Testis (tissue), 3 donors: Measurements from ENCODE around the gene NFATC1. TPM values are rescaled to one million over a fixed set of nuclear protein-coding genes. Genes with fewer than 3 reads are reported as not detected.

ENCODE experiments used
- DNase-seq: peaks from one replicate; pipeline ENCODE4 v3.0.0-alpha.2; 2019
- H3K27ac ChIP-seq, 2 donors: fragments of 200-600 bp; sonication (generic); one replicate each; pipeline ENCODE4 v1.5.1; 2019
- H3K27me3 ChIP-seq: fragments of 200-600 bp; sonication (generic); one replicate; pipeline ENCODE4 v1.5.1; 2019
- H3K36me3 ChIP-seq: fragments of 200-600 bp; sonication (generic); one replicate; pipeline ENCODE4 v1.5.1; 2017; ENCODE audit warnings: low read depth; ENCODE audit errors: missing control alignments
- H3K4me1 ChIP-seq: fragments of 200-600 bp; sonication (generic); one replicate; pipeline ENCODE4 v1.5.1; 2019
- H3K4me3 ChIP-seq, 2 donors: fragments of 200-600 bp; sonication (generic); one replicate each; pipeline ENCODE4 v1.5.1; 2017 to 2019
- H3K9me3 ChIP-seq: fragments of 200-600 bp; sonication (generic); one replicate; pipeline ENCODE4 v1.5.1; 2017
- CTCF ChIP-seq, 3 experiments: fragments of 450-650 bp in 2 of 3; fragments of 200-600 bp in 1 of 3; sonication (generic) in 1 of 3; IDR thresholded peaks; one replicate each; pipeline ENCODE4 v1.5.1; 2016 to 2019; ENCODE audit warnings: antibody characterized with exemption in 3 of 3, mild to moderate bottlenecking in 2 of 3, moderate library complexity in 1 of 3
- POLR2A ChIP-seq: fragments of 450-650 bp; IDR thresholded peaks from one replicate; pipeline ENCODE4 v1.6.1; 2017; ENCODE audit warnings: antibody characterized with exemption, mild to moderate bottlenecking, moderate library complexity
- WGBS, 2 donors: methylation state at CpG; one replicate each; pipeline ENCODE4 v1.1.5; 2018; 5-methylcytosine and 5-hydroxymethylcytosine counted together
- intact Hi-C: fragments of 100-400 bp; cut with DNase I; formaldehyde crosslinking; loops from one replicate; pipeline ENCODE4 v1.15.1; 2023; ENCODE audit warnings: low total_unique reads
- polyA plus RNA-seq: library from polyadenylated mRNA; stranded (reverse); fragments of 350-450 nt; fragmentation: Illumina TruSeq; extraction: RNeasy Lipid Tissue Mini Kit (QIAGEN cat#74804); gene quantifications from one replicate; pipeline ENCODE4 v1.2.3, GENCODE V29; 2014; ENCODE audit warnings: low read depth, low replicate concordance; ENCODE audit not compliant: insufficient read depth
- total RNA-seq, 2 donors: library from RNA; depleted of rRNA; stranded (reverse); fragments of >200 nt; gene quantifications; one replicate each; pipeline ENCODE4 v1.2.3, GENCODE V29; 2016

The NFATC1 gene
- total and polyA plus RNA-seq, 3 donors from 2014 or later: 22.2 to 28.1 (median 27.5) TPM

DNA sequence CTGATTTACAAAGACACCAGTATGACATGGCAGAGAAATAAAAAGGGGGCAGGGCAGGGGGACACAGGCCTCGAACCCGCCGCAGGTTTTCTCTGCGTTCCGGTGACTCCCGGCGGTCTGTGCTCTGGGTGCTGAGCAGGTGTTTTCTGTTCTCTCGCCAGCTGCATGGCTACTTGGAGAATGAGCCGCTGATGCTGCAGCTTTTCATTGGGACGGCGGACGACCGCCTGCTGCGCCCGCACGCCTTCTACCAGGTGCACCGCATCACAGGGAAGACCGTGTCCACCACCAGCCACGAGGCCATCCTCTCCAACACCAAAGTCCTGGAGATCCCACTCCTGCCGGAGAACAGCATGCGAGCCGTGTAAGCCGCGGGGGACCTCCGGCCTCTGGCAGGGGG is 52.9 kb downstream of the NFATC1 start:
- no peaks in the 10 kb centered on the region for H3K4me1 ChIP-seq
- no peak overlapping the region for H3K27ac ChIP-seq
- intact Hi-C loops: no loop called here
- DNase-seq: no peak
- WGBS, 2 donors: 96% methylated on average over 25 of the region's 25 CpGs
- no peak overlapping the region for H3K4me3 ChIP-seq
- H3K9me3 ChIP-seq: no peaks in the 10 kb centered on the region
- no peaks in the 10 kb centered on the region for H3K27me3 ChIP-seq
- TF ChIP-seq POLR2A: no peak
- TF ChIP-seq CTCF (IDR thresholded peaks at IDR 0.05): no peak
- no peaks in the 10 kb centered on the region for H3K36me3 ChIP-seq

DNA sequence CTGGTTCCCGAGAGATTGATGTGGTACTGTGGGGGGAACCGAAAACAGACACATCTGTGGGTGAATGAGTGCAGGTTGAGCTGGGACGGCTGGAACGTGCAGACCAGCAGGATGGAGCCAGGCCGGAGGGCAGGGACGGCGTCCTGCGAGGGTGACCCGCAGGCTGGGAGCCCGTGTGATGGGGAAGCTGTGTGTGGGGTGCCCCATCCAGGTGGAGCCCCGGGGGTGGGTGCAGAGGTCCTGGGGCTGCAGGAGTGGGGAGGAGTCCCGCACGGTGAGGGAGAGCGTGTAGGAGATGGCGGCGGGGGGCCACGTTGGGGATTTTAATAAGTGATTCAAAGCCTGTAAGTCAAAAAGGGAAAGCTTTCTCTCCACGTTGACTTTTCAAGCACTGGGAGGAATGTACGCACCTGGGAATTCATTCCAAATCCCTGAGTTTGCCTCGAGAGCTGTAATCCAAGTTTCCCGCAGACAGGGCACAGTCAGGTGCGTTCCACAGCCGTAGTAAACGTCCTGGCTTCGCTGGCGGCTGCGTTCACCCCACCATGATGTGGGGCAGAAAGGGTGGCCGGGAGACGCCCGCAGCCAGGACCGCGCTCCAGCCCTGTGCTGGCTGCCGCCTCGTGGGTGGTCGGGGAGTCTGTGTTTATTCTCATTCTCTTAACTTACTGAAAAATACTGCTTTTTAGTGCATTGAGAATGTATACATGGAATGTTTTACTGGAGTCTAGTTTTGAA is 54.0 kb downstream of the NFATC1 start:
- intact Hi-C loops: no loop called here
- no peak overlapping the region for H3K27ac ChIP-seq
- TF ChIP-seq CTCF (IDR thresholded peaks at IDR 0.05) (no peak), POLR2A (no peak)
- no peaks in the 10 kb centered on the region for H3K9me3 ChIP-seq
- H3K27me3 ChIP-seq: no peaks in the 10 kb centered on the region
- no peak overlapping the region for H3K4me3 ChIP-seq
- DNase-seq: no peak
- 92% methylated on average over 35 of the region's 35 CpGs for WGBS, 2 donors
- no peaks in the 10 kb centered on the region for H3K4me1 ChIP-seq
- H3K36me3 ChIP-seq: no peaks in the 10 kb centered on the region

- TF ChIP-seq CTCF (IDR thresholded peaks at IDR 0.05) (no peak), POLR2A (no peak)
- 89 to 90% methylated on average over 28 of the region's 28 CpGs for WGBS, 2 donors
- Histone ChIP-seq H3K27ac (no peak overlapping the region), H3K4me3 (no peak overlapping the region), H3K36me3 (no peaks in the 10 kb centered on the region), H3K4me1 (no peaks in the 10 kb centered on the region), H3K9me3 (no peaks in the 10 kb centered on the region), H3K27me3 (no peaks in the 10 kb centered on the region)
- intact Hi-C loops: no loop called here
- DNase-seq: no peak
Observed at GRCh38 chr18:79450289-79451080, 54.8 kb downstream of the NFATC1 start.

- no peaks in the 10 kb centered on the region for H3K27me3 ChIP-seq
- WGBS, 2 donors: 90 to 94% methylated on average over 21 to 45 of the region's 45 CpGs
- no peaks in the 10 kb centered on the region for H3K36me3 ChIP-seq
- DNase-seq: no peak
- no peak overlapping the region for H3K27ac ChIP-seq
- no peaks in the 10 kb centered on the region for H3K4me1 ChIP-seq
- TF ChIP-seq CTCF (IDR thresholded peaks at IDR 0.05) (no peak), POLR2A (no peak)
- no peak overlapping the region for H3K4me3 ChIP-seq
- intact Hi-C loops: no loop called here
- H3K9me3 ChIP-seq: no peaks in the 10 kb centered on the region
Observed at GRCh38 chr18:79451237-79452125, 55.8 kb downstream of the NFATC1 start.
